HepG2 (cell line): ENCODE results near the gene SYS1. TPM values are rescaled to one million over a fixed set of nuclear protein-coding genes. Genes with fewer than 3 reads are reported as not detected.
A peak's percentile ranks its signal among the peaks of the same experiment; 100 is the strongest.

Experiments used
- ATAC-seq: fragments of 200-7000 bp; cut with Tn5 transposase; 3 replicates; pipeline ENCODE4 v1.9.1; 2020; ENCODE audit warnings: mild to moderate bottlenecking, moderate library complexity
- BruUV-seq: library from RNA; stranded (reverse); fragments of 400-500 nt; replicated peaks from 2 replicates; lab custom pipeline; 2021; lab: Mats Ljungman, UMichigan
- CTCF ChIA-PET: fragments of 300-600 bp; formaldehyde crosslinking; extraction: SDS; loops from one replicate; lab custom pipeline; 2021; ENCODE audit warnings: low total read pairs, inconsistent platforms, low intra/inter-chr PET ratio; lab: Yijun Ruan, JAX
- POLR2A ChIA-PET: fragments of 350-600 bp; sonication (Branson Sonifier 250); formaldehyde crosslinking; loops from one replicate; lab custom pipeline; 2020; ENCODE audit warnings: antibody characterized with exemption, inconsistent platforms; lab: Yijun Ruan, JAX
- DNase-seq: peaks from one replicate; pipeline ENCODE4 v3.0.0-alpha.2; 2015; ENCODE audit warnings: low spot score
- FAIRE-seq: peaks from 3 replicates; lab custom pipeline; 2011; peaks lifted over from hg19 to GRCh38; lab: Jason Lieb, UNC
- H2AFZ ChIP-seq: one replicate; pipeline ENCODE4 v1.6.1; 2011; ENCODE audit warnings: low read length, inconsistent platforms
- H3K27ac ChIP-seq: fragments of 300-600 bp; 3 replicates; pipeline ENCODE4 v1.8.0; 2011; ENCODE audit warnings: mixed run types, mild to moderate bottlenecking, mixed read lengths, low read length, inconsistent platforms; ENCODE audit not compliant: insufficient read depth; ENCODE audit errors: extremely low read length
- H3K27me3 ChIP-seq, 2 experiments: fragments of 200-600 bp in 1 of 2; 2 replicates in 1 of 2; 3 replicates in 1 of 2; pipeline versions ENCODE4 v1.6.0 to v1.8.0; 2011; ENCODE audit warnings: low read length in 2 of 2, mild to moderate bottlenecking in 2 of 2, moderate library complexity in 2 of 2, inconsistent platforms in 1 of 2; ENCODE audit not compliant: insufficient read depth in 2 of 2, control insufficient read depth in 1 of 2
- H3K36me3 ChIP-seq, 2 experiments: fragments of 200-600 bp in 1 of 2; replicated peaks in 1 of 2; 2 replicates in 1 of 2; 3 replicates in 1 of 2; pipeline versions ENCODE4 v1.5.1 to v1.8.0; 2011; ENCODE audit warnings: low read length in 2 of 2, inconsistent platforms in 1 of 2; ENCODE audit not compliant: insufficient read depth in 2 of 2, control insufficient read depth in 1 of 2
- H3K4me1 ChIP-seq: 2 replicates; pipeline ENCODE4 v1.5.1; 2012; ENCODE audit warnings: low read length, inconsistent platforms; ENCODE audit not compliant: insufficient read depth
- H3K4me2 ChIP-seq: 2 replicates; pipeline ENCODE4 v1.6.0; 2011; ENCODE audit warnings: low read depth, low read length, inconsistent platforms
- H3K4me3 ChIP-seq, 3 experiments: fragments of 200-600 bp in 1 of 3; sonication (generic), shearing (Covaris generic) in 1 of 3; replicated peaks in 1 of 3; 2 replicates each; pipeline ENCODE4 v1.5.1; 2011 to 2016; ENCODE audit warnings: low read length in 3 of 3, inconsistent platforms in 2 of 3, low read depth in 2 of 3, mild to moderate bottlenecking in 2 of 3, control low read depth in 1 of 3, mixed read lengths in 1 of 3; ENCODE audit not compliant: insufficient read depth in 1 of 3
- H3K79me2 ChIP-seq: one replicate; pipeline ENCODE4 v1.6.1; 2011; ENCODE audit warnings: low read length, inconsistent platforms; ENCODE audit not compliant: insufficient read depth
- H3K9ac ChIP-seq: 2 replicates; pipeline ENCODE4 v1.6.0; 2011; ENCODE audit warnings: mild to moderate bottlenecking, low read depth, low read length, inconsistent platforms; ENCODE audit not compliant: insufficient read depth
- H3K9me3 ChIP-seq: 2 replicates; pipeline ENCODE4 v1.5.1; 2012; ENCODE audit warnings: mild to moderate bottlenecking, low read length
- H4K20me1 ChIP-seq: 2 replicates; pipeline ENCODE4 v1.6.0; 2011; ENCODE audit warnings: inconsistent platforms, mild to moderate bottlenecking, low read length, moderate library complexity; ENCODE audit not compliant: insufficient read depth
- BHLHE40 ChIP-seq: IDR thresholded peaks from 2 replicates; pipeline ENCODE4 v1.6.1; 2011; ENCODE audit warnings: low read length, improper control_type of control experiment
- HNF4A ChIP-seq: sonication (generic); formaldehyde crosslinking; IDR thresholded peaks from 2 replicates; pipeline ENCODE4 v1.4.0; 2020; ENCODE audit warnings: missing genetic modification reagents
- PAWR ChIP-seq: sonication (generic); formaldehyde crosslinking; IDR thresholded peaks from 2 replicates; pipeline ENCODE4 v1.4.0; 2020; ENCODE audit warnings: missing genetic modification reagents, mild to moderate bottlenecking, borderline replicate concordance
- POLR2AphosphoS2 ChIP-seq: IDR thresholded peaks from 2 replicates; pipeline ENCODE4 v1.6.1; 2011; ENCODE audit warnings: low read depth, low read length, improper control_type of control experiment
- ZNF484 ChIP-seq: sonication (generic); formaldehyde crosslinking; IDR thresholded peaks from 2 replicates; pipeline ENCODE4 v1.5.1; 2020; ENCODE audit warnings: mild to moderate bottlenecking, low read depth, missing genetic modification reagents, borderline replicate concordance
- ZNF747 ChIP-seq: sonication (generic); formaldehyde crosslinking; IDR thresholded peaks from 2 replicates; pipeline ENCODE4 v1.8.1; 2023; ENCODE audit warnings: missing genetic modification reagents, mild to moderate bottlenecking, borderline replicate concordance
- WGBS: methylation state at CpG from one replicate; pipeline ENCODE4 v1.1.6; 2017; ENCODE audit warnings: low lambda C conversion rate; 5-methylcytosine and 5-hydroxymethylcytosine counted together
- in situ Hi-C: cut with HindIII; loops from 2 replicates; pipeline ENCODE4 v1.10.0; 2017; ENCODE audit warnings: low pct_unique_long_range_greater_than_20kb; ENCODE audit not compliant: extremely low pct_ligation_motif_present
- intact Hi-C: fragments of 100-400 bp; cut with micrococcal nuclease; formaldehyde crosslinking; loops from one replicate; pipeline ENCODE4 v1.10.0; 2022; ENCODE audit not compliant: unreplicated experiment
- polyA plus RNA-seq, 8 experiments: library from polyadenylated mRNA; depleted of rRNA in 3 of 8; stranded (reverse) in 7 of 8; unstranded in 1 of 8; fragments of >200 nt; fragmentation: Illumina TruSeq in 4 of 8; extraction: Trizol in 4 of 8; gene quantifications; 2 replicates each; pipeline versions ENCODE4 v1.2.1 to v1.2.3, GENCODE V29; 2011 to 2016; ENCODE audit warnings: low read depth in 4 of 8, missing spikeins in 1 of 8, mixed read lengths in 1 of 8; ENCODE audit not compliant: insufficient read depth in 1 of 8
- total RNA-seq, 5 experiments: library from RNA; depleted of rRNA; stranded (reverse); fragments of >200 nt; fragmentation: Illumina TruSeq; extraction: Trizol; gene quantifications; 2 replicates each; pipeline ENCODE4 v1.2.3, GENCODE V29; 2016; ENCODE audit warnings: low read depth in 1 of 5
- TF ChIP-seq, protein P1 (sequence below): IDR thresholded peaks from 2 replicates; pipeline ENCODE4 v1.6.1; 2016; ENCODE audit warnings: low read depth, control low read depth
- TF ChIP-seq, protein P2 (sequence below): sonication (generic); formaldehyde crosslinking; IDR thresholded peaks from 2 replicates; pipeline ENCODE4 v1.5.1; 2020; ENCODE audit warnings: missing genetic modification reagents, mild to moderate bottlenecking, borderline replicate concordance

SYS1 gene
- total and polyA plus RNA-seq, 2 of the 13 experiments (the other 11 are each of a cell fraction or from before 2014, with no cell fraction given), result 38.3 to 65.6 TPM

DNA sequence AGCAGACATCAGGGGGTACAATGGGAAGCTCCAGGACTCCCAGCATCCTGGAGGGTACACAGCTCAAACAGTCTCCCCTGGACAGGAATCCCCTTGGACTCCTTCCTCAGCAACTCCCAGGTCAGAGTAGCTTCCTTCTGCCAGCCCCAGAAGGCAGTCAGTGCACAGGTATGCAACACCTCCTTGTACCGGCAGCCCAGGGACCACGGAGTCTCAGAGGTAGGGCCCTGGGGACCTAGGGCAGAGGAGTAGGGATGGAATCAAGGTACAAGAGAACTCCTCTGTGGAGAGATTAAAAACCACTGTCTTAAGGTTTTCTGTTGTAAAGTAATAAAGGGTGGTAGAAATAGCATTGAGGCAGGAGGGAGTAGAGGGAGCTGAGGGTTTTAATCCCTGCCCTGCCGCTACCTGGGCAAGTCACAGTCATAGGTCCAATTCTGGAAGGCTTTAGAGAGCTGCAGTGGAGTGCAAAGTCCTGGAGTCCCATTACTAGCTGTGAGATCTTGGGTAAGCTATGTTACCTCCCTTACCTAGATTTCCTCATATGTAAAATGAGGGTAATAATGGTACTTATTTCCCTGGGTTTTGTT is 7.7 kb downstream of the SYS1 start:
- FAIRE-seq (peak; percentile 46), ATAC-seq (peak; percentile 17; the same call in 2 of the 3 replicates), DNase-seq (no peak)
- no peak overlapping the region for H3K9ac ChIP-seq
- in situ Hi-C loops (loop anchor here (5.0 kb wide), 1 partner anchor 67 kb away; no protein-coding TSS in a partner anchor), intact Hi-C loops (no loop called here)
- ChIA-PET CTCF (no interaction called here), POLR2A (interaction anchor here (1.5 to 29.5 kb wide), 6 partner anchors 8 to 66 kb away, joined by 4 to 1422 read pairs (median 8); partner anchors contain the start of genes PIGT, SDC4 and SYS1)
- no peak overlapping the region for H3K4me3 ChIP-seq
- WGBS, result 77% methylated on average over 3 of the region's 3 CpGs
- no peaks in the 10 kb centered on the region for H3K79me2 ChIP-seq
- no peaks in the 10 kb centered on the region for H3K27me3 ChIP-seq
- BruUV-seq, result no TSS peak
- H3K36me3 ChIP-seq, result peaks cover 19 to 29% of the 10 kb centered on the region in 2 experiments
- no peak for TF ChIP-seq ZNF747 (CRISPR knock-in tag)
- no peak for TF ChIP-seq BHLHE40
- no peak for TF ChIP-seq ZNF484
- TF ChIP-seq, protein P1, sequence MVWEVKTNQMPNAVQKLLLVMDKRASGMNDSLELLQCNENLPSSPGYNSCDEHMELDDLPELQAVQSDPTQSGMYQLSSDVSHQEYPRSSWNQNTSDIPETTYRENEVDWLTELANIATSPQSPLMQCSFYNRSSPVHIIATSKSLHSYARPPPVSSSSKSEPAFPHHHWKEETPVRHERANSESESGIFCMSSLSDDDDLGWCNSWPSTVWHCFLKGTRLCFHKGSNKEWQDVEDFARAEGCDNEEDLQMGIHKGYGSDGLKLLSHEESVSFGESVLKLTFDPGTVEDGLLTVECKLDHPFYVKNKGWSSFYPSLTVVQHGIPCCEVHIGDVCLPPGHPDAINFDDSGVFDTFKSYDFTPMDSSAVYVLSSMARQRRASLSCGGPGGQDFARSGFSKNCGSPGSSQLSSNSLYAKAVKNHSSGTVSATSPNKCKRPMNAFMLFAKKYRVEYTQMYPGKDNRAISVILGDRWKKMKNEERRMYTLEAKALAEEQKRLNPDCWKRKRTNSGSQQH (CRISPR knock-in tag), result no peak
- TF ChIP-seq PAWR (CRISPR knock-in tag), result no peak
- peak; percentile 58 for TF ChIP-seq HNF4A (CRISPR knock-in tag)
- TF ChIP-seq POLR2AphosphoS2, result 0 out of 2 replicates have a peak, but pooled peaks have one; percentile 38
- TF ChIP-seq, protein P2, sequence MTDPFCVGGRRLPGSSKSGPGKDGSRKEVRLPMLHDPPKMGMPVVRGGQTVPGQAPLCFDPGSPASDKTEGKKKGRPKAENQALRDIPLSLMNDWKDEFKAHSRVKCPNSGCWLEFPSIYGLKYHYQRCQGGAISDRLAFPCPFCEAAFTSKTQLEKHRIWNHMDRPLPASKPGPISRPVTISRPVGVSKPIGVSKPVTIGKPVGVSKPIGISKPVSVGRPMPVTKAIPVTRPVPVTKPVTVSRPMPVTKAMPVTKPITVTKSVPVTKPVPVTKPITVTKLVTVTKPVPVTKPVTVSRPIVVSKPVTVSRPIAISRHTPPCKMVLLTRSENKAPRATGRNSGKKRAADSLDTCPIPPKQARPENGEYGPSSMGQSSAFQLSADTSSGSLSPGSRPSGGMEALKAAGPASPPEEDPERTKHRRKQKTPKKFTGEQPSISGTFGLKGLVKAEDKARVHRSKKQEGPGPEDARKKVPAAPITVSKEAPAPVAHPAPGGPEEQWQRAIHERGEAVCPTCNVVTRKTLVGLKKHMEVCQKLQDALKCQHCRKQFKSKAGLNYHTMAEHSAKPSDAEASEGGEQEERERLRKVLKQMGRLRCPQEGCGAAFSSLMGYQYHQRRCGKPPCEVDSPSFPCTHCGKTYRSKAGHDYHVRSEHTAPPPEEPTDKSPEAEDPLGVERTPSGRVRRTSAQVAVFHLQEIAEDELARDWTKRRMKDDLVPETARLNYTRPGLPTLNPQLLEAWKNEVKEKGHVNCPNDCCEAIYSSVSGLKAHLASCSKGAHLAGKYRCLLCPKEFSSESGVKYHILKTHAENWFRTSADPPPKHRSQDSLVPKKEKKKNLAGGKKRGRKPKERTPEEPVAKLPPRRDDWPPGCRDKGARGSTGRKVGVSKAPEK (CRISPR knock-in tag), result no peak
- no peak overlapping the region for H3K4me2 ChIP-seq
- no peak overlapping the region for H2AFZ ChIP-seq
- no peaks in the 10 kb centered on the region for H4K20me1 ChIP-seq
- peaks cover 19% of the 10 kb centered on the region for H3K4me1 ChIP-seq
- no peaks in the 10 kb centered on the region for H3K9me3 ChIP-seq
- no peak overlapping the region for H3K27ac ChIP-seq
